GM23338 (cell line): ENCODE measurements around the gene PATE2. TPM values are rescaled to one million over a fixed set of nuclear protein-coding genes. Genes with fewer than 3 reads are reported as not detected.

Experiments used
- ATAC-seq: fragments of 200-7000 bp; cut with Tn5 transposase; 3 replicates; pipeline ENCODE4 v1.9.1; 2020
- DNase-seq: peaks from one replicate; pipeline ENCODE4 v3.0.0-alpha.2; 2015; ENCODE audit warnings: low spot score
- H2AFZ ChIP-seq: fragments of 200-600 bp; sonication (generic); 2 replicates; pipeline ENCODE4 v1.8.0; 2016; ENCODE audit warnings: antibody characterized with exemption, mild to moderate bottlenecking, moderate library complexity
- H3F3A ChIP-seq: fragments of 200-600 bp; sonication (generic); replicated peaks from 2 replicates; pipeline ENCODE4 v1.8.0; 2017; ENCODE audit warnings: antibody characterized with exemption, mixed run types, low read depth
- H3K27ac ChIP-seq: fragments of 200-600 bp; sonication (generic); 2 replicates; pipeline ENCODE4 v1.6.1; 2016; ENCODE audit warnings: low read depth
- H3K27me3 ChIP-seq: fragments of 200-600 bp; sonication (generic); 2 replicates; pipeline ENCODE4 v1.8.0; 2016; ENCODE audit warnings: mild to moderate bottlenecking, mixed run types, moderate library complexity; ENCODE audit not compliant: insufficient read depth
- H3K36me3 ChIP-seq: fragments of 200-600 bp; sonication (generic); 2 replicates; pipeline ENCODE4 v1.8.0; 2016; ENCODE audit warnings: mild to moderate bottlenecking; ENCODE audit not compliant: insufficient read depth
- H3K4me1 ChIP-seq: fragments of 200-600 bp; sonication (generic); 2 replicates; pipeline ENCODE4 v1.8.0; 2016; ENCODE audit warnings: mild to moderate bottlenecking, moderate library complexity; ENCODE audit not compliant: insufficient read depth
- H3K4me2 ChIP-seq: fragments of 200-600 bp; sonication (generic); 2 replicates; pipeline ENCODE4 v1.7.1; 2017; ENCODE audit warnings: mixed run types
- H3K4me3 ChIP-seq: fragments of 200-600 bp; sonication (generic); 2 replicates; pipeline ENCODE4 v1.6.1; 2016; ENCODE audit warnings: mixed run types
- H3K79me2 ChIP-seq: fragments of 200-600 bp; sonication (generic); replicated peaks from 2 replicates; pipeline ENCODE4 v1.8.0; 2017; ENCODE audit warnings: mild to moderate bottlenecking; ENCODE audit not compliant: insufficient read depth
- H3K9me2 ChIP-seq: fragments of 200-600 bp; sonication (generic); 2 replicates; pipeline ENCODE4 v1.8.0; 2017; ENCODE audit not compliant: insufficient read depth
- H4K20me1 ChIP-seq: fragments of 200-600 bp; sonication (generic); replicated peaks from 2 replicates; pipeline ENCODE4 v1.8.0; 2017; ENCODE audit warnings: mild to moderate bottlenecking; ENCODE audit not compliant: insufficient read depth
- H3K27ac Mint-ChIP-seq: 2 replicates; pipeline ENCODE4 v1.8.0; 2020; ENCODE audit warnings: inconsistent platforms, mild to moderate bottlenecking, moderate library complexity, mixed read lengths
- H3K27me3 Mint-ChIP-seq: 3 replicates; pipeline ENCODE4 v1.8.0; 2022; ENCODE audit warnings: low read depth, mild to moderate bottlenecking, moderate library complexity, mixed read lengths, inconsistent platforms; ENCODE audit not compliant: insufficient read depth, poor library complexity
- H3K36me3 Mint-ChIP-seq: 3 replicates; pipeline ENCODE4 v1.8.0; 2021; ENCODE audit warnings: low read depth, mild to moderate bottlenecking, inconsistent platforms, moderate library complexity, mixed read lengths
- H3K4me1 Mint-ChIP-seq: 3 replicates; pipeline ENCODE4 v1.8.0; 2020; ENCODE audit warnings: mild to moderate bottlenecking, inconsistent platforms, mixed read lengths
- H3K4me3 Mint-ChIP-seq: 3 replicates; pipeline ENCODE4 v1.8.0; 2021; ENCODE audit warnings: moderate library complexity, mild to moderate bottlenecking, inconsistent platforms, mixed read lengths
- H3K9me3 Mint-ChIP-seq: 3 replicates; pipeline ENCODE4 v1.8.0; 2020; ENCODE audit warnings: moderate library complexity, mild to moderate bottlenecking, inconsistent platforms, mixed read lengths
- ETS1 ChIP-seq: IDR thresholded peaks from 2 replicates; pipeline ENCODE4 v1.6.1; 2016; ENCODE audit warnings: antibody characterized with exemption
- EZH2 ChIP-seq: fragments of 200-600 bp; sonication (generic); IDR thresholded peaks from one replicate; pipeline ENCODE4 v1.8.0; 2017; ENCODE audit warnings: antibody characterized with exemption, mild to moderate bottlenecking, low read depth; ENCODE audit not compliant: unreplicated experiment
- EZH2phosphoT487 ChIP-seq: fragments of 200-600 bp; sonication (generic); IDR thresholded peaks from one replicate; pipeline ENCODE4 v1.8.1; 2018; ENCODE audit warnings: antibody characterized with exemption; ENCODE audit not compliant: unreplicated experiment
- JUNB ChIP-seq: IDR thresholded peaks from one replicate; pipeline ENCODE4 v1.6.1; 2016; ENCODE audit warnings: antibody characterized with exemption; ENCODE audit not compliant: unreplicated experiment
- NANOG ChIP-seq: IDR thresholded peaks from 2 replicates; pipeline ENCODE4 v1.6.1; 2016; ENCODE audit warnings: antibody characterized with exemption, borderline replicate concordance
- POLR2AphosphoS5 ChIP-seq: IDR thresholded peaks from 2 replicates; pipeline ENCODE4 v1.6.1; 2016; ENCODE audit warnings: antibody characterized with exemption, low read depth
- REST ChIP-seq: IDR thresholded peaks from one replicate; pipeline ENCODE4 v1.6.1; 2018; ENCODE audit warnings: antibody characterized with exemption; ENCODE audit not compliant: unreplicated experiment
- STAT1 ChIP-seq: IDR thresholded peaks from one replicate; pipeline ENCODE4 v1.6.1; 2016; ENCODE audit warnings: antibody characterized with exemption; ENCODE audit not compliant: unreplicated experiment
- ZNF114 ChIP-seq: fragments of 250-450 bp; sonication (Bioruptor Pico); IDR thresholded peaks from 2 replicates; pipeline ENCODE4 v1.5.0; 2020; ENCODE audit warnings: mild to moderate bottlenecking, moderate library complexity
- ZNF331 ChIP-seq: fragments of 250-450 bp; sonication (Bioruptor Pico); IDR thresholded peaks from 2 replicates; pipeline ENCODE4 v1.5.0; 2020; ENCODE audit warnings: low read depth, mild to moderate bottlenecking, moderate library complexity
- polyA plus RNA-seq: library from polyadenylated mRNA; unstranded; fragments of >200 nt; fragmentation: Nextera tagmentation; extraction: Ambion mirVana; gene quantifications from 2 replicates; pipeline ENCODE4 v1.2.1, GENCODE V29; 2016
- total RNA-seq: library from RNA; depleted of rRNA; stranded (reverse); fragments of >200 nt; shearing (Covaris generic); gene quantifications from 2 replicates; pipeline ENCODE4 v1.2.3, GENCODE V29; 2014

PATE2 gene
- total and polyA plus RNA-seq, 2 experiments from 2014 or later: 0.16 TPM; not detected in 1

- TF ChIP-seq ETS1 (no peak), REST (no peak), ZNF114 (no peak), STAT1 (no peak)
Observed at GRCh38 chr11:125797641-125798040, 19.0 kb upstream of the PATE2 start (continued).

- Mint-ChIP-seq H3K27me3 (no peaks in the 10 kb centered on the region), H3K9me3 (peaks cover 7% of the 10 kb centered on the region; the same call in 2 of the 3 replicates), H3K4me1 (no peaks in the 10 kb centered on the region), H3K36me3 (no peaks in the 10 kb centered on the region), H3K27ac (no peak overlapping the region), H3K4me3 (no peak overlapping the region)
- Histone ChIP-seq H3K4me2 (no peak overlapping the region), H2AFZ (no peak overlapping the region), H3K27me3 (no peaks in the 10 kb centered on the region; the same call in 1 of the 2 replicates), H3K4me3 (no peak overlapping the region), H3K79me2 (no peaks in the 10 kb centered on the region), H3K4me1 (no peaks in the 10 kb centered on the region), H3K36me3 (peaks cover 3% of the 10 kb centered on the region; the same call in 1 of the 2 replicates), H3K27ac (no peak overlapping the region), H3F3A (no peaks in the 10 kb centered on the region), H3K9me2 (peaks cover 13% of the 10 kb centered on the region; the same call in 1 of the 2 replicates), H4K20me1 (no peaks in the 10 kb centered on the region)
- DNase-seq: no peak
- TF ChIP-seq ETS1 (no peak), POLR2AphosphoS5 (no peak), ZNF114 (no peak), STAT1 (no peak), NANOG (no peak)
- no peak for ATAC-seq
Observed at GRCh38 chr11:125790825-125791224, 12.2 kb upstream of the PATE2 start.

GRCh38 chr11:125787827-125788226, 9.2 kb upstream of the PATE2 start, which contains the start of gene PATE3:
Gene PATE3, plus strand, starts transcription at chr11:125788127. Its CDS starts 25 bp downstream, at chr11:125788152.
- no peaks in the 10 kb centered on the region for H3K4me1 ChIP-seq
- H3K4me3 Mint-ChIP-seq: no peak within 1 kb of the TSS
- no peaks in the 10 kb centered on the region for H3K36me3 Mint-ChIP-seq
- H3K27ac Mint-ChIP-seq: no peak within 1 kb of the TSS
- H3K27me3 ChIP-seq: no peaks in the 10 kb centered on the region; the same call in 1 of the 2 replicates
- no peak for ATAC-seq
- H3K4me2 ChIP-seq: no peak within 1 kb of the TSS
- H3K27ac ChIP-seq: no peak within 1 kb of the TSS
- no peaks in the 10 kb centered on the region for H3K36me3 ChIP-seq
- no peak for DNase-seq
- no peaks in the 10 kb centered on the region for H4K20me1 ChIP-seq
- no peak within 1 kb of the TSS for H2AFZ ChIP-seq
- H3K9me2 ChIP-seq: peaks cover 20% of the 10 kb centered on the region
- no peaks in the 10 kb centered on the region for H3K27me3 Mint-ChIP-seq
- H3K9me3 Mint-ChIP-seq: peaks cover 2% of the 10 kb centered on the region; the same call in 1 of the 3 replicates
- no peaks in the 10 kb centered on the region for H3K4me1 Mint-ChIP-seq
- H3K4me3 ChIP-seq: no peak within 1 kb of the TSS
- H3K79me2 ChIP-seq: no peaks in the 10 kb centered on the region
- no peaks in the 10 kb centered on the region for H3F3A ChIP-seq
- no peak for TF ChIP-seq ZNF331
- no peak for TF ChIP-seq JUNB
- TF ChIP-seq EZH2: no peak
- no peak for TF ChIP-seq EZH2phosphoT487
- no peak for TF ChIP-seq NANOG
